Inferior parietal cortex (tissue), 1 donor: ENCODE results near the gene METTL24.
A peak's percentile ranks its signal among the peaks of the same experiment; 100 is the strongest.
"Not testable (repeated sequence)": the region's sequence is repeated elsewhere in the genome, so short reads cannot be mapped to it uniquely, and the experiment has no call there.

ENCODE experiments used
- DNase-seq: peaks from one replicate; pipeline ENCODE4 v3.0.0-alpha.2; 2016; ENCODE audit errors: extremely low spot score

METTL24 gene

DNA sequence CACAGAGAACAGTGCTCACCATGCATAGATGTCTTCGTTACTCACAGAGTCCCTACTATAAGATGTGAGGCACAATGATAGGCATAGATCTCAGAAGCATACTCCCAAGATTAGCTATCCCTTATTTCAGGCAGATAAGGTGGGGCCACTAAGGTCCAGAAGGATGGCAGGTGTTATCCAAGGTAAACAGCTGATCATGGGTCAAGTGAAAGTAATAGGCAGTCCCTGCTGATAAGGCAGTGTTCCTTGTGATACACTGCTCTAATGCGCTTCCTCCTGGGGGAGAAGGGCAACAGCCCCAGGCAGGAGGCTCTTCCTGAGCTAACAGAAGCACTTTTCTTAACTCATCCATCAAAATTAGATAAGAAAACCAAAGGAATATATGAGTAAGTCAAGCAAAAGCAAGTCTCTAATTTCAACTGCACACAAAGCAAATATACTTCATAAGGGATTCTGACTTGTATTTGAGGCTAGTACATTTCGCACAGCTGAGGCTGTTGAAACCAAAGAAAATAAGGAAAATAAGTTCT lies 42.2 kb downstream of the METTL24 start:
- DNase-seq = no peak

DNA sequence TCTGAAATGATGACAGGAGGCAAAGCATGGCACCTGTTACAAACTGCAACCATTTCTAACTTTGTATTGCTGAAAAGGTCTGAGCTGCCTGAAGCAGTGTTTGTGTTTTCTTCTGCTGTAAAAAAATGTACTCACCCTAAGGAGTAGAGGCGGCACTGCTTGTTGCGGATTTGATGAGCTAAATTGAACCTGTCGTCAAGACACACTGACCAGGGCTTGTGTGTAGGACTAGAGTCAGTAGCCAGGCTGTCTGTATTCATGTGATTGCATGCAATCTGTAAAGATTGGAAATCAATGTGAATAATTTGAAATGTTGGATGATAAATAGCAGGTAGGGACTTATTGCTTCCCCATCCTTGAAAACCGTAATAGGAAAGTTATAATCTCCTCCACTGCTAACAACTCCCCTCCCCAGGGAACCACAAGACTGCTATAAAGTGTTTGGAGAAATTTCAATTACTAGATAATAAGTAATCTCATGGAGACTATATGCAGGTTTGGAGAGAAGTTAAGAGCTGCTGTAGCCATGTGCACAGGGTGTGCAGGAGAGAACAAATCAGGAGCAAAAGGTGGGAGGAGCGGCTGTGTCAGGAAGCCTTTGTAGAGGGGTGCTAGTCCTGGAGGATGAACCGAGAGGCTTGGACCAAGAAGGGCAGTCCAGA lies 42.8 kb downstream of the METTL24 start:
- no peak for DNase-seq

DNA sequence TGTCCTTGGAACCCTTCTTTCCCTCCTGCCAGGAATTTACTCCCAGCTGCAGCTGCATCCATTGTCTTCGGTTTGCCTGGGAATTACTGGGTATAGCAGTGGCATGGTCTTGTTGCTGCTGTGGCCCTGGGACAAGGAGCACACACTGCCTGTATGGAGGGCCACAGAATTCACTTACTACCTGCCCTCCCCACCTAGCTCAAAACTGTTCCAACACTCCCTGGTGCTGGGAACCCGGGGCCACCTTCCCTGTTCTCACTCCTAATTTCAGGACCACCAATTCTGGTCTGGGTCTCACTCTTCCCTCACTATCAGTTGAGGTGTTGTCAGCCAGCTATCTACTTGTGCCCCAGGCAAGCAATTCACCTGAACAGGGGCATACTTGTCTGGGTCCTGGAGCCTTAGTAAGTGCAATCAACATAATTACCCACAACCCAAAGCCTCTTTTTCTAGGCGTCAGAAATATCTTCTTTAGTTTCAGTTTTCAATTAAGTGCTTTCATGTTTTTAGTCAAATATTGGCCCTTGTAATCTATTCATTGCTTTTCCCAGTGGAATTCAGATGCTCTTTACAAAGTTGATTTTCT lies 47.2 kb downstream of the METTL24 start:
- DNase-seq = no peak

DNA sequence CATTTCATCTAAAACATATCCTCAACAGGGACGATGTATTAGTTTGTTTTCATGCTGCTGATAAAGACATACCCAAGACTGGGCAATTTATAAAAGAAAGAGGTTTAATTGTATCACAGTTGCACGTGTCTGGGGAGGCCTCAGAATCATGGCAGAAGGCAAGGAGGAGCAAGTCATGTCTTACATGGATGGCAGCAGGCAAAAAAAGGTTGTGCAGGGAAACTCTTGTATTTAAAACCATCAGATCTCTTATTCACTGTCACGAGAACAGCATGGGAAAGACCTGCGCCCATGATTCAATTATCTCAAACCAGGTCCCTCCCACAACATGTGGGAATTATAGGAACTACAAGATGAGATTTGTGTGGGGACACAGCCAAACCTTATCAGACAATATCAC lies 48.7 kb downstream of the METTL24 start:
- not testable (repeated sequence) for DNase-seq

DNA sequence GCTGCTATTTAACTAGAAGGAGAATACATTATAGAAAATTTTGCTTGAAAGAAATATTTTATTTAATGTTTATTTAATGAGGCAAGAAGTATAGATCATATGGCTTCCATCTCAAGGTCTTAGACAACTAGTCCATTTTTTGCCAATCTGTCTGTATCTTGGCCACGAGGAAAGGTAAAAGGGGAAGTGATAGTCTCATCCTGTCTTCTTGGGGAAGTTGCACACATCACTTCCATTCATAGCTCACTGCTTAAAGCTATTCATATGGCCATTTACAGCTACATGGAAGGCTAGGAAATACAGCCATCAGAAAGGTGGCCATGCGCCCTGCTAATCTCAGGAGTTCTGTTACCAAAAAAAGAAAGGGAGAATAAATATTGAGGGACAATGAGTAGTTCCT lies 50.8 kb downstream of the METTL24 start:
- no peak for DNase-seq

DNA sequence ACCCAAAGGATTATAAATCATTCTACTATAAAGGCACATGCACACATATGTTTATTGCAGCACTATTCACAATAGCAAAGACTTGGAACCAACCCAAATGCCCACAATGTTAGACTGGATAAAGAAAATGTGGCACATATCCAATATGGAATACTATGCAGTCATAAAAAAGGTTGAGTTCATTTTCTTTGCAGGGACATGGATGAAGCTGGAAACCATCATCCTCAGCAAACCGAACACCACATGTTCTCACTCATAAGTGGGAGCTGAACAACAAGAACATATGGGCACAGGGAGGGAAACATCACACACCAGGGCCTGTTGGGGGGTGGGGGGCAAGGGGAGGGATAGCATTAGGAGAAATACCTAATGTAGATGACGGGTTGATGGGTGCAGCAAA lies 52.3 kb downstream of the METTL24 start:
- DNase-seq = not testable (repeated sequence)

DNA sequence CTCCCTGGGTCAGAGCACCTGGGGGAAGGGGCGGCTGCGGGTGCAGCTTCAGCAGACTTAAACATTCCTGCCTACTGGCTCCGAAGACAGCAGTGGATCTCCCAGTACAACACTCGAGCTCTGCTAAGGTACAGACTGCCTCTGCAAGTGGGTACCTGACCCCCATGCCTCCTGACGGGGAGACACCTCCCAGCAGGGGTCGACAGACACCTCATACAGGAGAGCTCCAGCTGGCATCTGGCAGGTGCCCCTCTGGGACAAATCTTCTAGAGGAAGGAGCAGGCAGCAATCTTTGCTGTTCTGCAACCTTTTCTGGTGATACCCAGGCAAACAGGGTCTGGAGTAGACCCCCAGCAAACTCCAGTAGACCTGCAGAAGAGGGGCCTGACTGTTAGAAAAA lies 54.5 kb downstream of the METTL24 start:
- DNase-seq = not testable (repeated sequence)

DNA sequence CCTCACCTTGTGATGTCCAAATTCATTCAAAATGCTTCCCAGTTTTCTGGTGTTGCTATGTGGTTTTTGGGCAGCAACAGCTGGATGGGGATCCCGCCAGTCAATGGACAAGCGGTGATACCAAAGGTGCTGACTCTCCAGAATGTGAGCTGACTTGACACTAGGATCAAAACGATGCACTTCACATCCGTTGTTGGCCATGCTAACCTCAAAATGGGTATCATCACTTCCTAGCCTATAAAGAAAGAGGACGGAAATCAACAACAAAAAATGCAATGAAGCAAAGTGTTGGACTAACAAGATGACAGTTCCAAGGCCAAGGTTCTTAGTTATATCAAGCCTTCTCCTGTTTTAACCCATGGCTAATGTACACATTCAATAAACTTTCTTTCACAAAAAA lies 59.2 kb downstream of the METTL24 start:
- DNase-seq = no peak

DNA sequence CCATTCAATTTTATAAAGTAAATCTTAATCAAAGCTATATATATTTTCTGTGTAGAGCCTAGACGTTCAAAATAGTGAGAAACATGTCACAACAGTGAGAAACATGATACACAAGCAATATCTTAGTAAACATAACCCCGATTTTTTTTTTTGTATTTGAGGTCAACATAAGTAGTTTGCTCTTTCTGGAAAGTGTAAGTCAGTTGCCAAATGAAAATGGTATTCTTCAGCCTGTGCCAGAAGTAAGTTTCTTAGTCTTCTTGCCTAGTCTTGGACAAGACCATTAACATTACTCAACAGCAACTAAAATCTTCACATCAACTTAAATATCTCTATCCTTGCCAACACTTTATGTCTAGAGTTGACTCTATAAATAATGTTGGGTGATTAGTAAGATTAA lies 59.7 kb downstream of the METTL24 start:
- DNase-seq = no peak

DNA sequence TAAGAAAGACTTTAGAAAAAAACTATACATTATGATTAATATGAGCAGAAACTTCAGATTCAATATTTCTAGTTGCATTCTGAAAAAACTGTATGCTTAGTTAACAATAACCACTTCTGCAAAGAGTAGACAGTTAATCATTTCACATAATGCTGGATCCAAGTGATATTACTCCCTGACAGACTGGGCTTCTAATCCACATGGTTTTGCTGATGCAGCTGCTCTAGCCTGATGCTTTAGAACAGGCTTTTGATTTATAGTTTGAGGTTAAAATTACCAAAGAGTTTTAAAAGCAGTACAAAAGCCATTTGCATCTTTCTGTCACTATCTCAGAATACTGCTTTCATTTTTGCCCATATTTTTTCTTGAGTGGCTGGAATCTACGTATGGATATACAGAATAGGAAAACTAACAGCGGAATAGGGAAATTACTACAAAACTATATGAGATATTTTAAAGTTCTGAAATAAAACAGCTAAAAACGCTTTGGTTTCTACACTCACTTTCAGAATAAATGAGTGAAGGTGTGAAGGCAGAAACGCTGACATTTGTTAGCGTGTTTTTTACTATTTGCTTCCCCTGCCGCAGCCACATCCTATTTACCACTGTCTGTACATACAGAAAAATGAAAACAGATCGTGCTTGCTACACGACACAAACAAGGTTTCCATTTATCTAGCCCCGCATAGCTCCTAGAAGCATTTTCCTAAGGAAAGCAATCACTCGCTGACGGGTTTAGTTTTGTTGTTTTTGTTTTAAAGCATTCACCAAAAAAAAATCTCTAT lies 61.7 kb downstream of the METTL24 start:
- no peak for DNase-seq

DNA sequence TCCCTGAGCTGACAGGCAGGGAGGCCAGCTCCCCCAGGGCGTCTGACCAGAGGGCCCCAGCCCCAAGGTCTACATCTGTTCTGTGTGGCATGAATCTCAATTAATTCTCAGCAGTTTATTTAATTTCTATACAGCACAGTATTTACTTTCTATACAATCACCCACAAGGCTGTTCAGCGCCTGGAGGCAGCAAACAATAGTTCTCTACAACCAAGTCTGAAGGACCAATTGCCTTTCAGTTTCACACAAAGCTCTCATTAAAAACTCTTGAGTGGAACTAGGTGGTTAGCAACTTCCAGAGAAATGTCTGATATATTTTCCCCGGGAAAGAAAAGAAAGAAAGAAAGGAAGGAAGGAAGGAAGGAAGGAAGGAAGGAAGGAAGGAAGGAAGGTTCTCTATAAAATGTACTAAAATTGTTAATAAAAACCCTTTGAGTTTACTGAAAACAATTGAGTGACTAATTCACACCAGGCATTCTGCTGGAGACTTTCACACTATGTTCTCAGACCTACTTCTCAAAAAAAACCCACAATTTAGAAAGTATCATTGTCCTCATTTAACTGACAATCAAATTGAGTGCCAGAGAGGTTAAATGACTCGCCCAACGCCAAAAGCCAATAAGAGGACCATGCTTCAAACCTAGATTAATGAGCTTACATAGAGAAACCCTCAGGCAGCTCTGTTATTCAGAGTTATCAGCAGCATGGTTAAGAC lies 62.5 kb downstream of the METTL24 start:
- DNase-seq = no peak

DNA sequence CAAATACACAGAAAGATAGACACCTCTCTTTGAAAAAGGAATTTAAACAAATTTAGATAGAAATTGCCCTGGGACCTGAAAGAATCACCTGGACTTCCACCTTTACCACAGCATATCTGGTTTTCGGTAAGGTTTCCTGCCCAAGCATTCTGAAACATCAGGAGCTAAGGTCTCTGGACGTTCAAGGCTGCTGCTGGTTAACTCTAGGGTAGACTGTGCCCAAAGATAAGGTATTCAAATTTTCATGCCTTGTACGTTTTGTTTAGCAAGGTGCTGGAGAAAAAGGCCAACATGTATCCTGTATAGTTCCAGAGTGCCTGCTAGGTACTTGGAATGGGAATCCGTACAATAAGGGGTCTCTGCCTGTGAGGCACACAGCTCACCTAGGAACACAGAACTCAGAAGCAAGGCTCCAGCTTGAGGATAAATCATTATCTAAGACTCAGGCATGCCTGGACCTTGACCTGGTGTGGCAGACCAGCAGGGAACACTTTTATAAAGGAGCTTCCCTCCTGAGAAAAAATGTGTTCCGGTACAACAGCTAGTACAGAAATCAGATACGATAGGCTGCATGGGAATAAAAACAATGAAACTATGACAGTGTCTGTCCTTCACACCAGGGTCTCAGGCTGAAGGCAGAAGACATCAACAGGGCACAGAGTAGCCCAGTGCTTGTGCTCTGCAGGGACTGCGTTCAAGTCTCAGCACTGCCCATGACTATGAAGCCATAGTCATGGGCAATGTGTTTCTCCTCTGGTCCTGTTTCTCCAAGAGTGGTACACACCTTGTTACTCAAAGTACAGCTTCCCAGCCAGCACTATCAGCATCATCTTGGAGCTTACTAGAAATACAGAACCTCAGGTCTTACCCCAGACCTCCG lies 70.4 kb downstream of the METTL24 start:
- DNase-seq = no peak

DNA sequence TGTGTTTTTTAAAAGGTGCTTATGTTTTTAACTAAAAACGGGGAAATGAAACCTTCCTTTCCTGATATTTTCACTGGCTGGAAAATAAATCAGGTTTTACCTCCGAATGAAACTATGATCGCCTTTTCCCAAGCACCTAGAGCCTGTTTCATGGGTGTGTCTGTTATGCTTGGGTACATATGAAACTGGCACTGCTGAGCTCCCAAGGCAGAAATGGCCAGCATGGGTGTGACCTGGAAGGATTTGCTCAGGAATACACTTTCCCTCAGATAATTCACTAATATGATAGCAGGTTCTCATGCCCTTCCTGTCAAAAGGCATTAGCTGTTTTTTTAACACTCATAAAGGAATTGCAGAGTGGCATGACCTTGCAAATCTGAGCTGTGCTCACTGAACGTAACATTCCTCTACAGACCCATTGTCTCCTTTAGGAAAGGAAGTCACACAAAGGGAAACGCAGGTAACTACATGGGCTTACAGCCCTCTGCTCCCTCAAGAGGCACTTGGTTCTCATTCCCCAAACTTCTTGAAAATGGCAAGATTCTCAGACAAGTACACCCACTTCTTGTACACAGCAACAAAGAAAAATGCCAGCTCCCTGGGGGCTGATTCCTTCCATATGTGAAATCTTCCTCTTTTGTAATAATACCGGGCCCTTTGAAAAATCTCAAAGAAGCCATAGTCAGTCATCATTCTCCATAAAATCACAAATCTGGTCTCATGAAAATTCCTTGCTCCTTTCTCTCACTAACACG lies 72.7 kb downstream of the METTL24 start:
- DNase-seq = no peak

DNA sequence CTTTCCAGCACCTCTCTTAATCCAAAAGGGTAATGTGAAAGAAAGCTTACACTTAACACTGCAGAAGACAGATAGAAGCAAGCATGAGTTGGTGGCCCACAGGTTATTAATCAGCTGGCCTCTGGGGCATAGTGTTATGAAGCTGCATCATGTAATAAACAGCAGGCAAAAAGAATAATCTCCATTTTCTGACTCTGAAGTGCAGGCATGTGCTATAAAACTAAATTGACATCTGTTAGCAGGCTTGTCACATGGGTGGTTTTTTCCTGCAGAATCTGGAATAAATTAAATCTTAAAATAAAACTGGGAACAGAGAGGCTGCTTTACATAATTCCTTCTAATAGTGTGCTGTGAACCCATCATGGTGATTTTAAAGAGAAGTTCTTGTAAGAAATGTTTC lies 73.3 kb downstream of the METTL24 start:
- DNase-seq = peak; percentile 68

DNA sequence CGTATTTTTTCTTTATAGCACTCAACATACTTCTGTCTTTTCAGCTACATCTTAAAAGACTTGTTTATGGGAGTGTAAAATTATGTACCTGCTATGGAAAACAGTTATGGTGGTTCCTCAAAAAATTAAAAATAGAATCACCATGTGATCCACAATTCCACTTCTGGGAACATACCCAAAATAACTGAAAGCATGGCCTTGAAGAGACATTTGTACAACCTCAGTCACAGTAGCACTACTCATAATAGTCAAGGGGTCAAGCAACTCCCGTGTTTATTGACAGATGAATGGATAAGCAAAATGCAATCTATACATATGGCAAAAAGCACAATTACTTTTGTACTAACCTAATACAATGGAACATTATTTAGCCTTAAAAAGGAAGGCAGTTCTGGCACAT lies 74.5 kb downstream of the METTL24 start:
- peak; percentile 22 for DNase-seq

DNA sequence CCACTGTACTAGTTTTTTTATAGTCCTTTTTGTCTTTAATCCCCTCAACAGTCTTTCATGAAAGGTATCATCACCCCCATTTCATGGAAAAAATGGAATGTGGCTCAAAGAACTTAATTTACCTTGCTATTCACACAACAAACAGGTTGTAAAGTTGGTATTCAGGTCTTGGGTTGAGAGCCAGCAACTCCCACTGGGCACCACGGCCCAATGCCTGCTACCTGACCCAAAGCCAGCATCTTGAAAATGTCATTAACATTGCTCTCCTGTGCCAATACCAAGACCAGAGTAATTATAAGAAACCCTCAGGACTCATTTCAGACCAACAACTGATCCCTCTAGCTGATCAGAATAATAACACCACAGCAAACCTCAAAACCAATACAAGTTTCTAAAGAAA lies 75.7 kb downstream of the METTL24 start:
- DNase-seq = no peak

DNA sequence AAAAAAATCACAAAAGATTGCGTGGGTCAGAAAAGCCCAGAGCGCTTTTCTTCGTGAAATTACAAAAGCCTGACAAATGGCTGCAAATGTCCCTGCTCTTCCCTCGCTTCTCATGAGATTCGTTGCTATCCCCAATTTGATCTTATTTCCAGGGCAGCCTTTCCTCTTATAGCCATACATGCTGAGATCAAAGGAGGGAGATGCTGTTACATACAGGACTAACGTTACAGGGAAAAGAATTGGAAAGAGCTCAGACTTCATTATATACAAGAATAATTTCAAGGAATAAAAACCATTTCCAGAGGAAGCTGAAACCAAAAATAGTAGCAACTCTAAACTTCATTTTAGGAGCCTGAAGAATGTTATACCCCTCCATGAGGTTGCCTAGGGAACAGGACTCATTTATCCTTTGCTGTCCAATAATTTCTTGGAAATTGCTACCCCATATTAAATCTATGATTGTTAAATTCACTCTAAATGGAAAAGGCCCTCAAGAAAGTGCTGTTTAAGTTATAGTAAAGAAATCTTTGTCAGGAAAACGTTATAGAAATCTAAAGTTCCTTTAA lies 81.0 kb downstream of the METTL24 start:
- no peak for DNase-seq

DNA sequence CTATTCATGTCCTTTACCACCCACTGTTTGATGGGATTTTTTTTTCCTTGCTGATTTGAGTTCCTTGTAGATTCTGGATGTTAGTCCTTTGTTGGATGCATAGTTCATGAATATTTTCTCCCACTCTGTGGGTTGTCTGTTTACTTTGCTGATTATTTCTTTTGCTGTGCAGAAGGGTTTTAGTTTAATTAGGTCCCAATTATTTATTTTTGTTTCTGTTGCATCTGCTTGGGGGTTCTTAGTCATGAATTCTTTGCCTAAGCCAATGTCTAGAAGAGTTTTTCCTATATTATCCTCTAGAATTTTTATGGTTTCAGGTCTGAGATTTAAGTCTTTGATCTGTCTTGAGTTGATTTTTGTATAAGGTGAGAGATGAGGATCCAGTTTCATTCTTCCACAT lies 85.4 kb downstream of the METTL24 start:
- not testable (repeated sequence) for DNase-seq

DNA sequence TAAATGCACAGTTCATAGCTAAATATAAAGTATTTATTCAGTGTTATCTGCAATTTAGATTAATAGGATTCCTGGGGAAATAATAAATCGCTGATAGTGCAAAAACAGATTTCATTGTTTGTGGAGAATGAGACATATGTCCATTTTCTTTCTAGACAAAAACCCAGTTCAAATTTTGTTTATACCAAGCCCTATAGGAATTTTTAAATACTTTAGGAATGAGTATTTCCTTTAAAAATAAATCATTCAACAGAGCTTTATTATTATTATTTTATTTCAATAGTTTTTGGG lies 86.5 kb downstream of the METTL24 start:
- DNase-seq = no peak

DNA sequence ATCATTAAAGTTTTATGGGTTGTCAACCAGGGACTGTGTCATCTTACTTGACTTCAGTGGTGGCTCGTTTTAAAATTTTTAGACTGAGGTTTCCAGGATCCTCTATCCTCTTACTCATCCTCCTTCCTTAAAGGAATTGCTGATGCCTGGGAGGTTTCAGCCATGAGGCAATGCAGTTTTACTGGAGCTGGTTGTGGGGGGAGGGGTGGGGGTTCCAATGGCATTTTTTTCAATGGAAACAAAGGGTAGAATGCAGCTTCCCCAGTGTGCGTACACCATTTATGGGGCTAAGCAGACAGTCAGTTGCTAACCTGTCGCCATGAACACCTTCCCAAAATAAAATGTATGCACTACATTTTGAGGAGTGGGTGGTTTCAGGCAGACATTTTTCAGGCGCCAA lies 88.0 kb downstream of the METTL24 start:
- DNase-seq = no peak
